Cardiac muscle cell (in vitro differentiated cells and primary cell): ENCODE results near the gene CYP46A1. TPM values are rescaled to one million over a fixed set of nuclear protein-coding genes. Genes with fewer than 3 reads are reported as not detected.
"Not testable (repeated sequence)": the region's sequence is repeated elsewhere in the genome, so short reads cannot be mapped to it uniquely, and the experiment has no call there.

Source experiments
- DNase-seq, 2 donors: peaks; one replicate each; pipeline versions ENCODE4 v3.0.0 to v3.0.0-alpha.2; 2010 to 2017; ENCODE audit warnings: low read depth in 1 of 2, low spot score in 1 of 2
- H3K27ac ChIP-seq: fragments of 200-600 bp; sonication (generic); 2 replicates; pipeline ENCODE4 v1.5.1; 2016
- H3K27me3 ChIP-seq: fragments of 200-600 bp; sonication (generic); 2 replicates; pipeline ENCODE4 v1.6.0; 2016; ENCODE audit warnings: control low read depth
- H3K36me3 ChIP-seq: fragments of 200-600 bp; sonication (generic); 2 replicates; pipeline ENCODE4 v1.5.1; 2016; ENCODE audit warnings: control low read depth
- H3K4me1 ChIP-seq: fragments of 200-600 bp; sonication (generic); 2 replicates; pipeline ENCODE4 v1.8.1; 2017; ENCODE audit warnings: low read depth, mild to moderate bottlenecking, mixed run types
- H3K4me3 ChIP-seq: fragments of 200-600 bp; sonication (generic); 2 replicates; pipeline ENCODE4 v1.5.1; 2016; ENCODE audit warnings: mild to moderate bottlenecking
- H3K9me3 ChIP-seq: fragments of 200-600 bp; sonication (generic); 2 replicates; pipeline ENCODE4 v1.5.1; 2017; ENCODE audit warnings: low read depth, mild to moderate bottlenecking, control low read depth
- CTCF ChIP-seq: IDR thresholded peaks from 2 replicates; pipeline ENCODE4 v1.5.1; 2012; ENCODE audit warnings: low read depth, mild to moderate bottlenecking, low read length
- polyA plus RNA-seq: library from polyadenylated mRNA; unstranded; fragments of >200 nt; fragmentation: Nextera tagmentation; extraction: Ambion mirVana; gene quantifications from 2 replicates; pipeline ENCODE4 v1.2.1, GENCODE V29; 2016
- total RNA-seq: library from RNA; depleted of rRNA; stranded (reverse); fragments of >200 nt; gene quantifications from 2 replicates; pipeline ENCODE4 v1.2.3, GENCODE V29; 2016

CYP46A1 gene
- total and polyA plus RNA-seq, 2 experiments from 2014 or later = 11.1 to 15.0 TPM

GRCh38 chr14:99758872-99759545, 74.9 kb downstream of the CYP46A1 start:
- Histone ChIP-seq H3K4me3 (no peak overlapping the region), H3K27ac (no peak overlapping the region), H3K36me3 (no peaks in the 10 kb centered on the region), H3K27me3 (peaks cover 82% of the 10 kb centered on the region), H3K9me3 (no peaks in the 10 kb centered on the region), H3K4me1 (peaks cover 11% of the 10 kb centered on the region)
- TF ChIP-seq CTCF = no peak
- peak in 1 of 2 donors; percentile 79 for DNase-seq

- no peak for TF ChIP-seq CTCF
- H3K9me3 ChIP-seq = no peaks in the 10 kb centered on the region
- H3K27ac ChIP-seq = no peak overlapping the region
- DNase-seq = no peak
- peaks cover 82% of the 10 kb centered on the region for H3K27me3 ChIP-seq
- H3K4me1 ChIP-seq = peaks cover 11% of the 10 kb centered on the region
- no peak overlapping the region for H3K4me3 ChIP-seq
- H3K36me3 ChIP-seq = no peaks in the 10 kb centered on the region
Measured at GRCh38 chr14:99759546-99759925, 75.4 kb downstream of the CYP46A1 start.

GRCh38 chr14:99760817-99761216, 76.7 kb downstream of the CYP46A1 start:
- H3K9me3 ChIP-seq = no peaks in the 10 kb centered on the region
- H3K27me3 ChIP-seq = peaks cover 81% of the 10 kb centered on the region
- no peak for TF ChIP-seq CTCF
- no peak overlapping the region for H3K4me3 ChIP-seq
- peaks cover 11% of the 10 kb centered on the region for H3K4me1 ChIP-seq
- no peaks in the 10 kb centered on the region for H3K36me3 ChIP-seq
- H3K27ac ChIP-seq = no peak overlapping the region
- DNase-seq = no peak

- H3K4me3 ChIP-seq, H3K27ac ChIP-seq, H3K36me3 ChIP-seq, DNase-seq, H3K9me3 ChIP-seq: not testable (repeated sequence)
- H3K4me1 ChIP-seq = peaks cover 13% of the 10 kb centered on the region
- peaks cover 66% of the 10 kb centered on the region for H3K27me3 ChIP-seq
Measured at GRCh38 chr14:99762911-99763310, 78.8 kb downstream of the CYP46A1 start.

GRCh38 chr14:99763527-99764221, 79.6 kb downstream of the CYP46A1 start:
- DNase-seq = no peak
- Histone ChIP-seq H3K4me1 (peaks cover 12% of the 10 kb centered on the region), H3K36me3 (no peaks in the 10 kb centered on the region), H3K27me3 (peaks cover 61% of the 10 kb centered on the region), H3K27ac (no peak overlapping the region), H3K4me3 (no peak overlapping the region), H3K9me3 (no peaks in the 10 kb centered on the region)
- TF ChIP-seq CTCF = no peak

GRCh38 chr14:99764222-99764706, 80.2 kb downstream of the CYP46A1 start:
- no peaks in the 10 kb centered on the region for H3K36me3 ChIP-seq
- no peak overlapping the region for H3K4me3 ChIP-seq
- no peaks in the 10 kb centered on the region for H3K9me3 ChIP-seq
- no peak for DNase-seq
- peaks cover 7% of the 10 kb centered on the region for H3K4me1 ChIP-seq
- no peak for TF ChIP-seq CTCF
- H3K27ac ChIP-seq = no peak overlapping the region
- peaks cover 61% of the 10 kb centered on the region for H3K27me3 ChIP-seq
